ENCODE data around the gene DHRS7. TPM values are rescaled to one million over a fixed set of nuclear protein-coding genes. Genes with fewer than 3 reads are reported as not detected.

Gene DHRS7
- total and polyA plus RNA-seq, 3 donors from 2014 or later = 14.6 to 22.9 (median 20.9) TPM

DNA sequence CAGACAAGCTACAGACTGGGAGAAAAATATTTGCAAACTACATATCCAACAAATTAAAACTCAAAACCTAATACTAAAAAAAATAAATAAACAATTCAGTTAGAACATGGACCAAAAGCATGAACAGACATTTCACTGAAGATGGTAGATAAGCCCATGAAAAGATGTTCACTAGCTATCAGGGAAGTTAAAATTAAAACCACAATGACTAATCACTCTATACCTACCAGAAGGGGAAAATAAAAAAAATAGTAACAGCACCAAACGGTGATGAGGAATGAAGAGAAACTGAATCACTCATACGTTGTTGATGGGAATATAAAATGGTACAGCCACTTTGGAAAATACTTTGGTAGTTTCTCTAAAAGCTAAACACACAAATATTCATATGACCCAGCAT is 31.1 kb upstream of the DHRS7 start:
- Histone ChIP-seq H3K27me3 (no peaks in the 10 kb centered on the region), H3K4me1 (no peaks in the 10 kb centered on the region), H3K9me3 (no peaks in the 10 kb centered on the region), H3K36me3 (ENCODE audit: low read depth, missing control alignments) (no peaks in the 10 kb centered on the region), H3K27ac (no peak overlapping the region), H3K4me3 (no peak overlapping the region)
- 65 to 69% methylated on average over 2 of the region's 2 CpGs for WGBS, 2 donors
- no peak for DNase-seq
- intact Hi-C loops (cut with DNase I; ENCODE audit: low total_unique reads) = no loop called here
- TF ChIP-seq POLR2A (IDR thresholded peaks at IDR 0.05) = no peak
- TF ChIP-seq, protein P1, sequence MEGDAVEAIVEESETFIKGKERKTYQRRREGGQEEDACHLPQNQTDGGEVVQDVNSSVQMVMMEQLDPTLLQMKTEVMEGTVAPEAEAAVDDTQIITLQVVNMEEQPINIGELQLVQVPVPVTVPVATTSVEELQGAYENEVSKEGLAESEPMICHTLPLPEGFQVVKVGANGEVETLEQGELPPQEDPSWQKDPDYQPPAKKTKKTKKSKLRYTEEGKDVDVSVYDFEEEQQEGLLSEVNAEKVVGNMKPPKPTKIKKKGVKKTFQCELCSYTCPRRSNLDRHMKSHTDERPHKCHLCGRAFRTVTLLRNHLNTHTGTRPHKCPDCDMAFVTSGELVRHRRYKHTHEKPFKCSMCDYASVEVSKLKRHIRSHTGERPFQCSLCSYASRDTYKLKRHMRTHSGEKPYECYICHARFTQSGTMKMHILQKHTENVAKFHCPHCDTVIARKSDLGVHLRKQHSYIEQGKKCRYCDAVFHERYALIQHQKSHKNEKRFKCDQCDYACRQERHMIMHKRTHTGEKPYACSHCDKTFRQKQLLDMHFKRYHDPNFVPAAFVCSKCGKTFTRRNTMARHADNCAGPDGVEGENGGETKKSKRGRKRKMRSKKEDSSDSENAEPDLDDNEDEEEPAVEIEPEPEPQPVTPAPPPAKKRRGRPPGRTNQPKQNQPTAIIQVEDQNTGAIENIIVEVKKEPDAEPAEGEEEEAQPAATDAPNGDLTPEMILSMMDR (IDR thresholded peaks at IDR 0.05) = no peak

DNA sequence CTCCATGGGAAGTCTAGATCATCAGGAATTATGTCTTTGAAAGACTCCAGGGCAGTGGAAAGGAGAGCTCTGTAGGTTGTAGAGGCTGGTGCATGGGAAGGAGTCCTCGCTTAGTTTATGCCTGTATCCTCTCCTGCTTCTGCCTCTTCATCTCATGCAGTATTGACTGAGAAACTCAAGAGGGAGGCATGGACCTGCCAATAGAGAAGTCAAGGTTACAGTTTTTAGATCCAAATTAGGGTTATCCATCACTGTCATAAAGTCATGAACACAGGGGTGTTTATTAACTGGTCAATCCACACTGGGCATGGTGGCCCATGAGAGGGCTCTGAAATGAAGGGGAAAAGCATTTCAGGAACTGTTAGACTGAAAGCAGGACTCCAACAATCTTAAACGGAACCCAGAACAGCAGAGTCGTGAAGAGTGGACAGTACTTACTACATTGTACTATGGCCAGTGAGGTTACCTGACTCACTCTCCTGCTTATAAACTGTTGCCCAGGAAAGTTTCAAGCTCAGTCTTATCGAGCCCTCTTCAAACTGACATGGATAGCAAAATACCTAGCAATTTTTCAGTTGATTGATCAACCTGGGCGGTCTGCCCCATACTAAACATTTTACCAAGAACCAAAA is 30.1 kb upstream of the DHRS7 start:
- no peaks in the 10 kb centered on the region for H3K4me1 ChIP-seq
- intact Hi-C loops (cut with DNase I; ENCODE audit: low total_unique reads) = no loop called here

DNA sequence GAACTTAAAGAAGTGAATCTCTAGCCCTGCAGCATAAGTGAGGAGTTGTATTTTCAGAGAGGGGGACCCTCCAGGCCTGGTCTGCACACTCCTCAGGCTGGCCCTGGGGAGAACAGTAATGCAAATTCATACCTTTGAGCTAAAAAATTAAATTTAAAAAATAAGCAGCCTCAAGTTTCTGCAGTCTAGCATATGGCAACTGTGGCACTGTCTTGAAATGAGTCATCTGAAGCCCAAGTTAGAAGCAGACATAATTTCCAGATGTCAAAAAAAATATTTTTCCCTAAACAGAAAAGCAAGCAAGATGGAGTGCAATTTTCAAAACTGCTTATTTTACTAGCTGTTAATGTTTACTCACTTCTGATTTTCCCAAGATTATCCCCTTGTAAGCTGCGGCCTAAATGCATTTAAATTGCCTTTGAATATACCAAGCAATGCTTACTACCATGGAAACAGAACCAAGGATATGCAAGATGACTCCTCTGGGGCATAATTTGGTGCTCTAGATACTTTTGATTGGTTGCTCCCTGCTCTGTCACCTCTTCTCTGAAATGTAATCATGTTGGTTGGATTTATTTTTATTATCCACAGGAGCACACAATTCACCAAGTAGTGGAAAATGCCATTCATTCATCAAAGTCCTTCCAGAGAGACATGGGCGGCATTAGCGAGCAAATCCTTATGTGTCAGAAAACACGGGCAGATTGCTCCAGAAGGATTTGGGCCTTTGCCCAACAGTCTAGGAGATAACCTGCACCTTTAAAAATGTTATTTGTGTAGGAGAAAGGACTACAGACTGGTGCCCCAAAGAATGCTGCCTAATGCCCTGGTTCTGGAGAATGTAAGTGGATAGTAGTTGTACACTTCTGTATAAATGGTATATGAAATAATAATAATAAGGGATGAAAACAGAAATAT is 25.0 kb upstream of the DHRS7 start:
- Histone ChIP-seq H3K27ac (no peak overlapping the region), H3K4me3 (no peak overlapping the region), H3K9me3 (no peaks in the 10 kb centered on the region), H3K36me3 (ENCODE audit: low read depth, missing control alignments) (no peaks in the 10 kb centered on the region), H3K27me3 (no peaks in the 10 kb centered on the region), H3K4me1 (no peaks in the 10 kb centered on the region)
- TF ChIP-seq POLR2A (IDR thresholded peaks at IDR 0.05) = no peak
- TF ChIP-seq, protein P1 (IDR thresholded peaks at IDR 0.05) = no peak
- DNase-seq = no peak
- 84 to 86% methylated on average over 4 of the region's 4 CpGs for WGBS, 2 donors
- intact Hi-C loops (cut with DNase I; ENCODE audit: low total_unique reads) = loop anchor here (10.0 kb wide), 1 partner anchor 125 kb away; no protein-coding TSS in a partner anchor

More for the DNA sequence above, 30.1 kb upstream of the DHRS7 start:
- Histone ChIP-seq H3K9me3 (no peaks in the 10 kb centered on the region), H3K27ac (no peak overlapping the region), H3K27me3 (no peaks in the 10 kb centered on the region), H3K36me3 (ENCODE audit: low read depth, missing control alignments) (no peaks in the 10 kb centered on the region), H3K4me3 (no peak overlapping the region)
- no peak for DNase-seq
- TF ChIP-seq POLR2A (IDR thresholded peaks at IDR 0.05) = no peak
- TF ChIP-seq, protein P1 (IDR thresholded peaks at IDR 0.05) = no peak
- WGBS, 2 donors = 86 to 97% methylated on average over 5 of the region's 5 CpGs

DNA sequence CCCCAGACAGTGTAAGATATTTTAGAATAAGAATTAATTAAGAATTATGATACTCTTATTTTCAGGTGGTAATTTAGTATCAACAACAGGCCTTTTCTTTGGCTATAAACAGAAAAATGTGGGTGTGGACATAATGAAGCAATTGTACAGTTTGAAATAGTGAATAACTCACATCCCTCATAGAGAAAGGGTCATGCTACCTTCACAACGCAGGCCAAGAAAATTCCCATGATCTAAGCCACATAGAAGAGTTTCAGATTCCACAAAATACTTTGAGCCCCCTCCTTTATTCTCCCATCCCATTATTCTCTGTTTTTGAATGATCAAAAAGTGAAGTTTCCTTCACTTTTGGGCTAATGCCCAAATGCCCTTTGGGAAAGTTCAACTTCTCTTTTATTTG is 23.5 kb upstream of the DHRS7 start:
- no peaks in the 10 kb centered on the region for H3K36me3 ChIP-seq (ENCODE audit: low read depth, missing control alignments)
- no peak overlapping the region for H3K4me3 ChIP-seq
- no peaks in the 10 kb centered on the region for H3K27me3 ChIP-seq
- no peak overlapping the region for H3K27ac ChIP-seq
- no peak for DNase-seq
- no peak for TF ChIP-seq POLR2A (IDR thresholded peaks at IDR 0.05)
- TF ChIP-seq, protein P1 (IDR thresholded peaks at IDR 0.05) = no peak
- intact Hi-C loops (cut with DNase I; ENCODE audit: low total_unique reads) = loop anchor here (10.0 kb wide), 1 partner anchor 124 kb away; no protein-coding TSS in a partner anchor
- H3K9me3 ChIP-seq = no peaks in the 10 kb centered on the region
- H3K4me1 ChIP-seq = no peaks in the 10 kb centered on the region
- WGBS, 2 donors = 88 to 92% methylated on average over 1 of the region's 1 CpG
